ENCODE data around the gene NPY2R.

NPY2R gene

GRCh38 chr4:155208258-155209054 lies at the start of gene NPY2R:
Gene NPY2R, plus strand, starts transcription at chr4:155208636. Its CDS starts 5,304 bp downstream, at chr4:155213940.
- Histone ChIP-seq H3K36me3 (ENCODE audit: insufficient read depth, low read length) (no peaks in the 10 kb centered on the region), H3K27ac (no peak within 1 kb of the TSS), H3K9me3 (ENCODE audit: low read depth, low read length) (no peaks in the 10 kb centered on the region), H3K4me3 (peak within 1 kb of the TSS; percentile 38), H3K9ac (ENCODE audit: insufficient read length) (no peak within 1 kb of the TSS)
- no peak for DNase-seq (ENCODE audit: low read depth, low spot score)
- no peak for TF ChIP-seq FOXP2 (optimal IDR thresholded peaks at IDR 0.05; ENCODE audit: control extremely low read depth, extremely low read length, insufficient read depth)
- TF ChIP-seq POLR2AphosphoS5 (IDR thresholded peaks at IDR 0.05; ENCODE audit: borderline replicate concordance, low read depth, low read length): no peak
- TF ChIP-seq EZH2 (IDR thresholded peaks at IDR 0.05): no peak

- no peak for DNase-seq (ENCODE audit: low read depth, low spot score)
- no peak overlapping the region for H3K27ac ChIP-seq
- no peak overlapping the region for H3K9ac ChIP-seq (ENCODE audit: insufficient read length)
- no peak for TF ChIP-seq POLR2AphosphoS5 (IDR thresholded peaks at IDR 0.05; ENCODE audit: borderline replicate concordance, low read depth, low read length)
- no peak for TF ChIP-seq EZH2 (IDR thresholded peaks at IDR 0.05)
- no peak for TF ChIP-seq FOXP2 (optimal IDR thresholded peaks at IDR 0.05; ENCODE audit: control extremely low read depth, extremely low read length, insufficient read depth)
- no peaks in the 10 kb centered on the region for H3K9me3 ChIP-seq (ENCODE audit: low read depth, low read length)
- H3K4me3 ChIP-seq: no peak overlapping the region
- H3K36me3 ChIP-seq (ENCODE audit: insufficient read depth, low read length): no peaks in the 10 kb centered on the region
Observed at GRCh38 chr4:155161357-155161756, 47.1 kb upstream of the NPY2R start.

DNA sequence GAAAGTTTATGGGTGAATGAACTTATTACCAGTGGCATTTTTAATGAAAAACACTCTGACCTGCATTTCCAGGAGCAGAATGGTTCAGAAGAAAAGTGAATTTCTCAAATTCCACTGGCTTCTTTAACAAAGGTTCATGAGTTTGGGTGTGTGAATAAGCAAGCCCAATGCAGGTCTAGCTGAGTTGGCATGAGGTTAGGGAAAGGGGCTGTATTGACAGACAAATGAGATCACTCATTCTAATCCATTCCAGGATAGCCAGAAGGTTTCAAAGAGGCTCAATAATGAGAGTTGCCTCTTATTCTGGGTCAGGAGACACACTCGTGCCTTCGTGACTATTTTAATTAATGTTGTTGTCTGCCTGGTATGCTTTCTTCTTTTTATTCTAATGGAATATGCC lies 43.7 kb upstream of the NPY2R start:
- H3K9me3 ChIP-seq (ENCODE audit: low read depth, low read length): no peaks in the 10 kb centered on the region
- no peak overlapping the region for H3K9ac ChIP-seq (ENCODE audit: insufficient read length)
- no peak overlapping the region for H3K4me3 ChIP-seq
- H3K27ac ChIP-seq: no peak overlapping the region
- no peak for DNase-seq (ENCODE audit: low read depth, low spot score)
- no peak for TF ChIP-seq FOXP2 (optimal IDR thresholded peaks at IDR 0.05; ENCODE audit: control extremely low read depth, extremely low read length, insufficient read depth)
- TF ChIP-seq POLR2AphosphoS5 (IDR thresholded peaks at IDR 0.05; ENCODE audit: borderline replicate concordance, low read depth, low read length): no peak
- no peak for TF ChIP-seq EZH2 (IDR thresholded peaks at IDR 0.05)
- H3K36me3 ChIP-seq (ENCODE audit: insufficient read depth, low read length): no peaks in the 10 kb centered on the region

DNA sequence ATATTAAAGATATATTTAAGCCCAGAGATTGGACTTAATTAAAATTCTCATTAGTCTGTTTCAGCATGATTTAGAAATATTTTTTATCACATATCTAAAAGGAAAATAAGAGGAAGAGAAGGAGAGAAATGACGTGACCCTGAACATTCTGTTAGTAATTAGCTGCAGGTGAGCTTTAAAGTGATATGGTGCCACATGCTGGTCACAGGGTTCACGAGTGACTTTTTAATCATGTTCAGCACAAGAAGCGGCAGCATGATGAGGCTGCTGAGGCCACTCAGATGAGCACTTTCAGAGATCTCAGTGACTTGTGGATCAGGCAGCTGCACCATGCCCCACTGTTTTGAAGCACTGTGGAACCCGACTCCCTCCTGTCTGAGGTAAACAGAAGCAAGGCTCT lies 37.9 kb upstream of the NPY2R start:
- Histone ChIP-seq H3K27ac (no peak overlapping the region), H3K36me3 (ENCODE audit: insufficient read depth, low read length) (no peaks in the 10 kb centered on the region), H3K9ac (ENCODE audit: insufficient read length) (no peak overlapping the region), H3K9me3 (ENCODE audit: low read depth, low read length) (no peaks in the 10 kb centered on the region), H3K4me3 (no peak overlapping the region)
- no peak for DNase-seq (ENCODE audit: low read depth, low spot score)
- TF ChIP-seq POLR2AphosphoS5 (IDR thresholded peaks at IDR 0.05; ENCODE audit: borderline replicate concordance, low read depth, low read length) (no peak), EZH2 (IDR thresholded peaks at IDR 0.05) (no peak), FOXP2 (optimal IDR thresholded peaks at IDR 0.05; ENCODE audit: control extremely low read depth, extremely low read length, insufficient read depth) (no peak)

DNA sequence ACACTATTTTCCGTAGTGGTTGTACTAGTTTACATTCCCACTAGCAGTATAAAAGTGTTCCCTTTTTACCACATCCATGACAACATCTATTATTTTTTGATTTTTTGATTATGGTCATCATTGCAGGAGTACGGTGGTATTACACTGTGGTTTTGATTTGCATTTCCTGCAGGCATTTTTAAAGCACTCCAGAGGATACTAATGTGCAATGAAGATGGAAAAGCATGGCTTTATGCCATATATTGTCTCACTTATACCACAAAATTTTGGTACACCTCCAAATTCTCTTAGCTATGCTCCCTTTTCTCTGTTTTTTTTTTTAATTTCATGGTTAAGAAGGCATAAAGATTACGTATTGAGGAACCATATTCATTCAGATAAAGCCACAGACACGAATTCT lies 35.1 kb upstream of the NPY2R start:
- H3K36me3 ChIP-seq (ENCODE audit: insufficient read depth, low read length): no peaks in the 10 kb centered on the region
- no peak for DNase-seq (ENCODE audit: low read depth, low spot score)
- TF ChIP-seq EZH2 (IDR thresholded peaks at IDR 0.05) (no peak), FOXP2 (optimal IDR thresholded peaks at IDR 0.05; ENCODE audit: control extremely low read depth, extremely low read length, insufficient read depth) (no peak), POLR2AphosphoS5 (IDR thresholded peaks at IDR 0.05; ENCODE audit: borderline replicate concordance, low read depth, low read length) (no peak)

GRCh38 chr4:155174668-155175067 lies 33.8 kb upstream of the NPY2R start:
- no peak for TF ChIP-seq FOXP2 (optimal IDR thresholded peaks at IDR 0.05; ENCODE audit: control extremely low read depth, extremely low read length, insufficient read depth)
- TF ChIP-seq EZH2 (IDR thresholded peaks at IDR 0.05): no peak
- H3K27ac ChIP-seq: no peak overlapping the region
- H3K36me3 ChIP-seq (ENCODE audit: insufficient read depth, low read length): no peaks in the 10 kb centered on the region

More for the DNA sequence above, 35.1 kb upstream of the NPY2R start:
- Histone ChIP-seq H3K9me3 (ENCODE audit: low read depth, low read length) (no peaks in the 10 kb centered on the region), H3K27ac (no peak overlapping the region), H3K4me3 (no peak overlapping the region), H3K9ac (ENCODE audit: insufficient read length) (no peak overlapping the region)

DNA sequence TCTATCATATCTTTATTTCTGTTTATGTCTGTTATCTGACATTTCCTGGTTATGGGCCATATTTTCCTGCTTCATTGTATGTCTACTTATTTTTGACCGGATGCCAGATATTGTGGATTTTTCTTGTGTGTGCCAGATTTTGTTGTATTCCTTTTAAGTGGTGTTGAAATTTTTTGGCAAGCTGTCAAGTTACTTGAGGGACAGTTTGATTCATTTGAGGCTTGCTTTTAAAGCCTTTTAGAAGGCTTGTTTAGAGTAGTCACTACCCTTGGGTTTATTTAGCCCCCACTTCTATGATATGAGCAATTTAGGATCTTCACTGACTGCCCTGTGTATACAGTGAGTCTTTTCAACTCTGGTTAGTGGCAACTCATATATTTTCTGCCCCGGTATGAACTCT lies 29.2 kb upstream of the NPY2R start:
- no peak overlapping the region for H3K4me3 ChIP-seq
- DNase-seq (ENCODE audit: low read depth, low spot score): no peak
- no peak overlapping the region for H3K27ac ChIP-seq

More at GRCh38 chr4:155174668-155175067, 33.8 kb upstream of the NPY2R start:
- DNase-seq (ENCODE audit: low read depth, low spot score): no peak
- H3K9ac ChIP-seq (ENCODE audit: insufficient read length): no peak overlapping the region
- no peaks in the 10 kb centered on the region for H3K9me3 ChIP-seq (ENCODE audit: low read depth, low read length)
- H3K4me3 ChIP-seq: no peak overlapping the region

DNA sequence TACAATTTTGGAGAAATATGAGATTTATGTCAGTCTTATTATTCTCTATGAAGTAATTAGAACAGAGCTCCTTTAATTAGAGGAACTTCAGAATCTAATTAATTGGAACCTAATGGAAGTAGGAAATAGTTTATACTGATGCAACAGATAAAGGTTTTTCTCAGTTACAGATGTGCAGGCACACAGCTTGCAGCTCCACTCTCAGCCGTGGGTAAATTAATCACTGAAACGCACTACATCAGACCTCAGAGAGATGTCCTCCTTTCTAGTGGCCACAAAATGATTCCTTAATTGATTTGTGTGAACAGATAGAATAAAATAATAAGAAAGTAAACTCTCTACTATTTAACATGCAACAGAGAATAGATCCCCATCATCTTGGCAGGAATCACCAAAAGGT lies 21.5 kb upstream of the NPY2R start:
- TF ChIP-seq EZH2 (IDR thresholded peaks at IDR 0.05): no peak
- no peak for TF ChIP-seq POLR2AphosphoS5 (IDR thresholded peaks at IDR 0.05; ENCODE audit: borderline replicate concordance, low read depth, low read length)
- no peak overlapping the region for H3K27ac ChIP-seq
- H3K4me3 ChIP-seq: no peak overlapping the region
- no peak for DNase-seq (ENCODE audit: low read depth, low spot score)
- no peaks in the 10 kb centered on the region for H3K36me3 ChIP-seq (ENCODE audit: insufficient read depth, low read length)
- H3K9me3 ChIP-seq (ENCODE audit: low read depth, low read length): no peaks in the 10 kb centered on the region
- H3K9ac ChIP-seq (ENCODE audit: insufficient read length): no peak overlapping the region

More for the DNA sequence above, 29.2 kb upstream of the NPY2R start:
- no peaks in the 10 kb centered on the region for H3K9me3 ChIP-seq (ENCODE audit: low read depth, low read length)
- H3K9ac ChIP-seq (ENCODE audit: insufficient read length): no peak overlapping the region
- TF ChIP-seq EZH2 (IDR thresholded peaks at IDR 0.05) (no peak), FOXP2 (optimal IDR thresholded peaks at IDR 0.05; ENCODE audit: control extremely low read depth, extremely low read length, insufficient read depth) (no peak), POLR2AphosphoS5 (IDR thresholded peaks at IDR 0.05; ENCODE audit: borderline replicate concordance, low read depth, low read length) (no peak)
- H3K36me3 ChIP-seq (ENCODE audit: insufficient read depth, low read length): no peaks in the 10 kb centered on the region

DNA sequence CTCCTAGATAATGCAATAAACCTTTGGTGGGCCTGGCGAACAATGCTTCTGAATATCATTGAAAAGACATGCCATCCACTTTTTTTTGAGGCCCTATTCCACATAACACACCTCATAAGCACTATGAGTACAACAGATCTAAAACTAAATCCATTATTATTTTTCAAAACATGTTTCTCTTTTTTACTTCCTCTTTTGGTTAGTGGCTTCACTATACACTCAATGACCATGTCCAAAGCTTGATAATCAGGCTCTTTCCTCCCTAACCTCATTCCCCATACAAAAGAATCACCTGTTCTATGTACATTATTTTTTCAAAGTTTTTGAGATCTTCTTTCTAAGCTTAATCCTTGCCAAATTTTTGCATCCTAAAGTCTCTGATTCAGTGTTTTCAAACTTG lies 20.4 kb upstream of the NPY2R start:
- no peak for DNase-seq (ENCODE audit: low read depth, low spot score)

More for the DNA sequence above, 20.4 kb upstream of the NPY2R start:
- Histone ChIP-seq H3K9ac (ENCODE audit: insufficient read length) (no peak overlapping the region), H3K27ac (no peak overlapping the region), H3K36me3 (ENCODE audit: insufficient read depth, low read length) (no peaks in the 10 kb centered on the region), H3K4me3 (no peak overlapping the region), H3K9me3 (ENCODE audit: low read depth, low read length) (no peaks in the 10 kb centered on the region)
- no peak for TF ChIP-seq EZH2 (IDR thresholded peaks at IDR 0.05)

Measured in SK-N-MC (cell line).